ENCODE results near the gene USP17L26.
"Not testable (repeated sequence)": the region's sequence is repeated elsewhere in the genome, so short reads cannot be mapped to it uniquely, and the experiment has no call there.

Gene USP17L26

GRCh38 chr4:9334358-9334757, at the start of gene USP17L26:
Gene USP17L26 (plus strand): TSS chr4:9334658. CDS start chr4:9334658, 0 bp downstream.
- DNase-seq (ENCODE audit: low read depth, low spot score) = not testable (repeated sequence)

GRCh38 chr4:9324191-9324590, 10.3 kb upstream of the USP17L26 start:
- DNase-seq (ENCODE audit: low read depth, low spot score) = not testable (repeated sequence)

- DNase-seq (ENCODE audit: low read depth, low spot score) = not testable (repeated sequence)
These were observed 9.6 kb upstream of the USP17L26 start, which contains the start of gene USP17L24 for GRCh38 chr4:9324865-9325264. Gene USP17L24 (plus strand): TSS chr4:9325165. CDS start chr4:9325165, 0 bp downstream.

- not testable (repeated sequence) for DNase-seq (ENCODE audit: low read depth, low spot score)
These were observed 4.8 kb upstream of the USP17L26 start, which contains the start of gene USP17L25 for GRCh38 chr4:9329611-9330010. Gene USP17L25 (plus strand): TSS chr4:9329911. CDS start chr4:9329911, 0 bp downstream.

- DNase-seq (ENCODE audit: low read depth, low spot score) = not testable (repeated sequence)
These were observed 4.6 kb downstream of the USP17L26 start, which contains the start of gene USP17L5 for GRCh38 chr4:9339103-9339502. Gene USP17L5 (plus strand): TSS chr4:9339403. CDS start chr4:9339403, 0 bp downstream.

GRCh38 chr4:9343848-9344247, 9.4 kb downstream of the USP17L26 start, which contains the start of gene USP17L27:
Gene USP17L27 (plus strand): TSS chr4:9344148. CDS start chr4:9344148, 0 bp downstream.
- not testable (repeated sequence) for DNase-seq (ENCODE audit: low read depth, low spot score)

- DNase-seq (ENCODE audit: low read depth, low spot score) = not testable (repeated sequence)
These were observed 14.1 kb downstream of the USP17L26 start, which contains the start of gene USP17L28 for GRCh38 chr4:9348593-9348992. Gene USP17L28 (plus strand): TSS chr4:9348893. CDS start chr4:9348893, 0 bp downstream.

GRCh38 chr4:9350866-9351265, 16.4 kb downstream of the USP17L26 start:
- DNase-seq (ENCODE audit: low read depth, low spot score) = not testable (repeated sequence)

GRCh38 chr4:9353338-9353737, 18.9 kb downstream of the USP17L26 start, which contains the start of gene USP17L29:
Gene USP17L29 (plus strand): TSS chr4:9353638. CDS start chr4:9353638, 0 bp downstream.
- not testable (repeated sequence) for DNase-seq (ENCODE audit: low read depth, low spot score)

- DNase-seq (ENCODE audit: low read depth, low spot score) = not testable (repeated sequence)
These were observed 28.4 kb downstream of the USP17L26 start, which contains the start of gene USP17L30 for GRCh38 chr4:9362829-9363228. Gene USP17L30 (plus strand): TSS chr4:9363129. CDS start chr4:9363129, 0 bp downstream.

GRCh38 chr4:9379881-9380280, 45.4 kb downstream of the USP17L26 start:
- DNase-seq (ENCODE audit: low read depth, low spot score) = not testable (repeated sequence)

- DNase-seq (ENCODE audit: low read depth, low spot score) = not testable (repeated sequence)
These were observed 46.6 kb downstream of the USP17L26 start for GRCh38 chr4:9381012-9381534.

GRCh38 chr4:9384126-9384525, 49.7 kb downstream of the USP17L26 start:
- no peak for DNase-seq (ENCODE audit: low read depth, low spot score)
